NCI-H146 (cell line): ENCODE measurements around the gene PDPR.
"Not testable (repeated sequence)": the region's sequence is repeated elsewhere in the genome, so short reads cannot be mapped to it uniquely, and the experiment has no call there.

ENCODE experiments used
- DNase-seq: peaks from one replicate; lab custom pipeline; 2025; lab: John Stamatoyannopoulos, UW

Gene PDPR

DNA sequence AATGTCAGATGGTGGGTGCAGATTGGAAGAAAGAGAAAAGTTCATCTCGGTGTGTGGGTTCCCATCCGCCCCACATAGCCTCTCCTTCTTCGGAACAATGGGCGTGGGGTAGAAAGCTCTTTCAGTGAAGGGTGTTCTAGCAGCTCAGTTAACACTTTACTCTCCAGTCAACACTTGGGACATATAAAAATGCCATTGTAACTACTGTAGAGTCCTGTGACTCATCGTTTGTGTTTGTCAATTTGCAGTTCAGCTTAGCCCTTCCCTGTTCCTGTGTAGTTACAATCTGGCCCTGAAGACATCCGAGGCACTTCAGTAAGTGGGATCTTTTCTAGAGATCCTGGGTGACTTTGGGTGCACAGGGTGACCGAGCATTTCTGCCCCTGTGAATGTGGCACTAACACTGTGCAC is 47.9 kb downstream of the PDPR start:
- DNase-seq: no peak

DNA sequence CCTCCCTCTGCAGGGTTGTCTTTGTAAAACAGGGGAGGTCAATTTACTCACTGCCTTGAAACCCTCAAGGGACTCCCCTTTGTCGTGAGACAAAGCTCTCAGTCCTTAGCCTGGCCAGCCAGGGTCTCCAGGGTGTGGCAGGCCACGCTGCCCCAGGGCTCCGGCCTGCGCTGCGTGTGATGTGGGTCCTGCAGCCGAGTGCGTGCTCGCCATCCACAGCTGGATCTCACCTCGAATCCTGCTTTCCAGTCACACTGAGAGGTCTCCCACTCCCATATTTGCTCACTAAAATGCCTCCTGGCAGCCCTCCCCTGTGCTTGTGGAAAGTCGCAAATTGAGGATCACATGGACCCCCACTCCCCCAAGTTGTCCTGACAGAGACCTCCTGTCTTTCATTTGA is 49.5 kb downstream of the PDPR start:
- no peak for DNase-seq

DNA sequence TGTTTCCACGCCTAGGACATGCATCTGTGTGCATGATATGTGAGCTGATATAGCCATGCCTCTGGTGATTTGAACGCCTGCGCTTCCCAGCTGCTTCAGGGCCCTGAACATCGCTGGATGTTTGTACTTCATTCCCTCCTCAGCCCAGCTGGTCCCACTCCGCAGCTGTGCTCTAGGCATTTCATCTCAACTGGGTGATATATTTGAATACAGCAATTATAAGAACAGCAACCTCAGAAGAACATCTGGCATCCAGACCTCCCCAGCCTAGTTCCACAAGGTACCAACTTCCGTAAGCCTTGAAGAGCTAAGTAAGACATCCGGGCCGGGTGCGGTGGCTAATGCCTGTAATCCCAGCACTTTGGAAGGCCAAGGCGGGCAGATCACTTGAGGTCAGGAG is 52.6 kb downstream of the PDPR start:
- not testable (repeated sequence) for DNase-seq

- DNase-seq: not testable (repeated sequence)
These were observed 59.2 kb downstream of the PDPR start, which contains the start of gene CLEC18C for GRCh38 chr16:70173212-70173837. Gene CLEC18C (plus strand): TSS chr16:70173787. CDS start chr16:70174279, 492 bp downstream.

DNA sequence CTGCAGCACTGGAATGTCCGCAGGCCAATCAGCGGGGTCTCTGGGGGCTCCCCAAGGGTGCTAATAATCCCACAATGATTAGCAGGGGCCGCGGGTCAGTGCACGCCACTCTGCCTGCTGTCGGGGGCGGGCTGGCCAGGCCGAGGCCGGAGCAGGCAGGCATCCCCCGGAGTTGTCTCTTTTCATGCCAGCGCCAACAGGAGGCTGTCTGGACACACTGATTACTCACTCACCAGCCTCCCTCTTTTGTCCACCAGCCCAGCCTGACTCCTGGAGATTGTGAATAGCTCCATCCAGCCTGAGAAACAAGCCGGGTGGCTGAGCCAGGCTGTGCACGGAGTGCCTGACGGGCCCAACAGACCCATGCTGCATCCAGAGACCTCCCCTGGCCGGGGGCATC is 59.8 kb downstream of the PDPR start:
- DNase-seq: not testable (repeated sequence)

GRCh38 chr16:70174387-70174932 is 60.3 kb downstream of the PDPR start:
- not testable (repeated sequence) for DNase-seq

- DNase-seq: not testable (repeated sequence)
These were observed 73.9 kb downstream of the PDPR start for GRCh38 chr16:70187858-70188607.

GRCh38 chr16:70188608-70188915 is 74.4 kb downstream of the PDPR start:
- not testable (repeated sequence) for DNase-seq

DNA sequence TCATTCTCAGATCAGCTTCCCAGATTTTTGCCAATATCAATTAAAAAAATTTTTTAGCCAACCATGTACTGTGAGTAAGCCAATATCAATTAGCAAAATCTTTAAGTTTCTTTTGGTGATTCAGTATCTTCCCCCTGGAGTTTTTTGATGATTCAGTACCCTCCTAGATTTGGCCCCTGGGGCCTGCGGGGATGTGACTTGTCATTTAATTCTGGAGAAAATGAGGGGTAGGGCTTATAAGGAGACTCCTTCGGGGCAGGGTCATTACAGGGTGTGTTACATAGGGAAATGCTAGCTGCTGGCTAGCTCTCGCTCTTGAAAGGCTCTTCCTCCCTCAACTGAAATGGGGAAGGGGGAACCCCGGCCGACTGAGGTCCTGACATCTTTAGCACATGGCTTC is 76.4 kb downstream of the PDPR start:
- not testable (repeated sequence) for DNase-seq

DNA sequence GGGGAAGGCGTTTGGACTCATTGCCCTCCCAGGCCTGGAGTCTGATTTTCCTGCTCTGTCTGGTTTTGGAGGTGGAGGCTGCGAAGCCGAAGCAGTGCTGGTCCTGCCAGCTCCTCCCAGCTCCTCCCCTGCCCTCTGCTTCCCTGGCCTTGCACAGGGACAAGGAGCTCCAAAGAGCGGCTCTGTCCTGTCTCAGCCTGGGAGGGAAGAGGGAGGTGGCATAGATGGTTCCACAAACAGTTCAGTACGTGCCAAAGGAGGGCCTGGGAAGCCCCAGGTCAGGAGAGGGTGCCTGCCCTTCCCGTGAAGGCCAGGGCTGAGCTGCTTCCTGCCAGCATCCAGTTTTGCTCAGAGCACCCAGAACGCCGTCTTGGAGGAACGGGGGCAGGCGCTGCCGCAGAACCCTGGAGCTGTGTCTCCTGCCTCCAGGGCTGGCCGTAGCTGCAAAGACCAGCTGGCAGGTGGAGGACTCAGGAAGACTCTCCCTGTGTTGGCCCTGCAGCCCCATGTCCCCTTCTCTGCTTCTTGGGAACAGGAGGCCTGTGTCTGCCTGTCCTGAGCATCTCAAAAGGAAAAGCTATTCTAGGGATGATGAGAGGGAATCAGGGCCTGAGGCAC is 82.7 kb downstream of the PDPR start:
- DNase-seq: not testable (repeated sequence)

DNA sequence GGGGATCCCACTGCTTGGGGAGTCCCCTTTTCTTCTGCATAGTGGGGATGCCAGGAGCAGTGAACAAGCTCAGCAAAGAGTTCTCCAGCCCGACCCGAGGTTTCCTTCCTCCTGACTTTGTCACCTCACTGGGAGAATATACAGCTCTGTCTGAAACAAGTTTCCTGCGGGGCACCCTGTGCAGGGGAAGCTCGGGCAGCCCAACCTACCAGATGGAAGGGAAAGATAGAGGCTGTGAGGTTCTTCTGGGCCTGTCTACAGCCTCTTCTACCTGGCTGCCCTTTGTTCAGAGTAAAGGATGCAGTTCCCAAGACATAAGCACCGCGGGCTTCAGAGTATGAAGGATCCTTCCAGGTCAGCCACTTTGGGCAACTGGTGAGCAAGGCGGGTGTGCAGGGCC is 83.5 kb downstream of the PDPR start:
- not testable (repeated sequence) for DNase-seq

DNA sequence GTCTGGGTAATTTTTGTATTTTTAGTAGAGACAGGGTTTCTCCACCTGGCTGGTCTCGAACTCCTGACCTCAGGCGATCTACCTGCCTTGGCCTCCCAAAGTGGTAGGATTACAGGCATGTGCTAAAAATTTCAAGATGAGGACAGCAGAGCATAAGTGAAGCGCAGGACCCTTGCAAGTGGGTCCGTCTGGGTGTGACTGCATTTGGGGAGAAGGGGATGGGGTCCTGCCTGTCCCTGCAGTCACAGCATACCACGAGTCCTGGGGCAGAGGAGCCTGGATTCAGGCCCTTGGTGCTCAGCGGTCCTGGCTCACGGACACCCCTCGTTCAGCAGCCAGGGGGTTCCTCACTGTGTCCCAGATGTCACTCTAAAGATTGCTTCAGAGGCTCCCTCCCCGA is 84.1 kb downstream of the PDPR start:
- DNase-seq: not testable (repeated sequence)

GRCh38 chr16:70198666-70199065 is 84.5 kb downstream of the PDPR start:
- DNase-seq: not testable (repeated sequence)

DNA sequence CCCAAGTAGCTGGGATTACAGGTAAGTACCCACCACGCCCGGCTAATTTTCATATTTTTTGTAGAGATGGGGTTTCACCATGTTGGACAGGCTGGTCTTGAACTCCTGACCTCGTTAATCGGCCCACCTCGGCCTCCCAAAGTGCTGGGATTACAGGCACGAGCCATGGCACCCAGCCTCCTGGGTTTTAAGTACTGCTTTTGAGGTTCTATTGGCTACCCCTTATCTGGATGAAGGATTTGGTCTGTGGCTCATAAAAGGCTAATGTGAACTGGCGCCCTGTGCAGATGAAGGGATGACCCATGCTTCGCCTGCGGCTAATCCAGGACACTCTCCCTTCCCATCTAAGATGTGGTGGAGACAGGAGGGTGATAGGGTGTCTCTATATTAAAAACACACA is 85.0 kb downstream of the PDPR start:
- not testable (repeated sequence) for DNase-seq

GRCh38 chr16:70200063-70200462 is 85.9 kb downstream of the PDPR start:
- not testable (repeated sequence) for DNase-seq

DNA sequence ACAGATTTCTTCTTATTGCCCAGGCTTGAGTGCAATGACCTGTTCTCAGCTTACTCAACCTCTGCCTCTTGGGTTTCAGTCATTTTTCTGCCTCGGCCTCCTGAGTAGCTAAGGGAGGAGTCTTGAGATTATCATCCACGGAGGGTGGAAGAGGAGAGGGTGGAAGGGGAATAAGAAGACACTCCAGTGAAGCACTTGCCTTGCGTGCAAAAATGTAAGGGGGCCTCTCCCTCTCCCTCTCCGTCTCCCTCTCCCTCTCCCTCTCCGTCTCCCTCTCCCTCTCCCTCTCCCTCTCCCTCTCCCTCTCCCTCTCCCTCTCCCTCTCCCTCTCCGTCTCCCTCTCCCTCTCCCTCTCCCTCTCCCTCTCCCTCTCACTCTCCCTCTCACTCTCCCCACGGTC is 89.4 kb downstream of the PDPR start:
- not testable (repeated sequence) for DNase-seq

DNA sequence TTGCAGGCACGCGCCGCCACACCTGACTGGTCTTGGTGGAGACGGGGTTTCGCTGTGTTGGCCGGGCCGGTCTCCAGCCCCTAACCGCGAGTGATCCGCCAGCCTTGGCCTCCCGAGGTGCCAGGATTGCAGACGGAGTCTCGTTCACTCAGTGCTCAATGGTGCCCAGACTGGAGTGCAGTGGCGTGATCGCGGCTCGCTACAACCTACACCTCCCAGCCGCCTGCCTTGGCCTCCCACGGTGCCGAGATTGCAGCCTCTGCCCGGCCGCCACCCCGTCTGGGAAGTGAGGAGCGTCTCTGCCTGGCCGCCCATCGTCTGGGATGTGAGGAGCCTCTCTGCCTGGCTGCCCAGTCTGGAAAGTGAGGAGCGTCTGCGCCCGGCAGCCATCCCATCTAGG is 89.9 kb downstream of the PDPR start:
- DNase-seq: not testable (repeated sequence)

DNA sequence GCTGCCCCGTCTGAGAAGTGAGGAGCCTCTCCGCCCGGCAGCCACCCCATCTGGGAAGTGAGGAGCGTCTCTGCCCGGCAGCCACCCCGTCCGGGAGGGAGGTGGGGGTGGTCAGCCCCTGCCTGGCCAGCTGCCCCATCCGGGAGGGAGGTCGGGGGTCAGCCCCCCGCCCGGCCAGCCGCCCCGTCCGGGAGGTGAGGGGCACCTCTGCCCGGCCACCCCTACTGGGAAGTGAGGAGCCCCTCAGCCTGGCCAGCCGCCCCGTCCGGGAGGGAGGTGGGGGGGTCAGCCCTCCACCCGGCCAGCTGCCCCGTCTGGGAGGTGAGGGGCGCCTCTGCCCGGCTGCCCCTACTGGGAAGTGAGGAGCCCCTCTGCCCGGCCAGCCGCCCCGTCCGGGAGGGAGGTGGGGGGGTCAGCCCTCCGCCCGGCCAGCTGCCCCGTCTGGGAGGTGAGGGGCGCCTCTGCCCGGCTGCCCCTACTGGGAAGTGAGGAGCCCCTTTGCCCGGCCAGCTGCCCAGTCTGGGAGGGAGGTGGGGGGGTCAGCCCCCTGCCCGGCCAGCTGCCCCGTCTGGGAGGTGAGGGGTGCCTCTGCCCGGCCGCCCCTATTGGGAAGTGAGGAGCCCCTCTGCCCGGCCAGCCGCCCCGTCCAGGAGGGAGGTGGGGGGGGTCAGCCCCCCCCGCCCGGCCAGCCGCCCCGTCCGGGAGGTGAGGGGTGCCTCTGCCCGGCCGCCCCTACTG is 90.7 kb downstream of the PDPR start:
- DNase-seq: not testable (repeated sequence)

DNA sequence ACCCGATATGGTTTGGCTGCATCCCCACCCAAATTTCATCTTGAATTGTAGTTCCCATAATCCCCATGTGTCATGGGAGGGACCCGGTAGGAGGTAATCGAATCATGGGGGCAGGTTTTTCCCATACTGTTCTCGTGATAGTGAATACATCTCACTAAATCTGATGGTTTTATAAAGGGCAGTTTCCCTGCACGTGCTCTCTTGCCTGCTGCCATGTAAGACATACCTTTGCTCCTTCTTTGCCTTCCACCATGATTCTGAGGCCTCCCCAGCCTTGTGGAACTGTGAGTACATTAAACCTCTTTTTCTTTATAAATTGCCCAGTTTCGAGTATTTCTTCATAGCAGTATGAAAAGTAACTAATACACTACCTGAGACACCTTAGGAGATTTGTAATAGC is 92.2 kb downstream of the PDPR start:
- not testable (repeated sequence) for DNase-seq
